ENCODE measurements around the gene THSD4.

The THSD4 gene

DNA sequence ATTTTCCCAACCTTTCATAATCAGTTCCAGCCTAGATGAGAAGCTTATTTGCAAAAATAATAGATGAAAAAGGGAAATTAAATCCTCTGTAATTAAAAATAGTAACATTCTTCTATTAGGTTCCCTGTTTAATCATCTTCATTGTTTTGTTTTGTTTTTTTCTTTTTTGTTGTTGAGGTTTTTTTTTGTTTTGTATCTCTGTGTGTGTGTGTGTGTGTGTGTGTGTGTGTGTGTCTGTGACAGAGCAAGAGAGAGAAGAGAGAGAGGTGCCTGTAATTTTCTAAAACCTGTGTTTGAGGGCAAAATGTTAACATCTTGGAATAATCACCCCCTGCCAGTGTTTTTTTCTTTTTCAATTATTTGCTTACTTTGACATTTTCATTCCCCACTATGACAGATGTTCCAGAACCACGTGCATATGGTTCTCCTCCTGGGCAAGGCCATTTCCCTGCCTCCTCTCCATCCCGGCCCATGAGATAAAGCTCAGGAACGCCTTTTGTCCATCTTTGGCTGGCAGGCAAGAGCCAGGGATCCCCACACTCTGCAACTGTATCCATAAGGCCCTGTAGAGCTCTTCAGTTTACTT lies 573.3 kb downstream of the THSD4 start:
- in situ Hi-C loops (cut with MboI; ENCODE audit: low sequenced_read_pairs): no loop called here

DNA sequence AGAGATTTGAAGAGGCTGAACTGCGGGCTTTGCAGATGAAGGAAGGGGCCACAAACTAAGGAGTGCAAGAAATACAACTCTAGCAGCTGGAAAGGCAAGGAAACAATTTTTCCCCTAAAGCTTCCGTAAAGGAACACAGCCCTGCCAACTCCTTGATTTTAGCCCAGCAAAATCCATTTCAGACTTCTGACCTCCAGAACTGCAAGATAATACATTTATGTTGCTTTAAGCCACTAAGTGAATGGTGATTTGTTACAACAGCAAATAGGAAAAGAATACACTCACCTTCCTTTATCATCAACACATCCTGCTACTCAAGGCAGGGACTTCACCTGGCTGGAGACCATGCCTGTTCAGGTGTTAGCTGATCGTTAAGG lies 575.8 kb downstream of the THSD4 start:
- in situ Hi-C loops (cut with MboI; ENCODE audit: low sequenced_read_pairs): no loop called here

DNA sequence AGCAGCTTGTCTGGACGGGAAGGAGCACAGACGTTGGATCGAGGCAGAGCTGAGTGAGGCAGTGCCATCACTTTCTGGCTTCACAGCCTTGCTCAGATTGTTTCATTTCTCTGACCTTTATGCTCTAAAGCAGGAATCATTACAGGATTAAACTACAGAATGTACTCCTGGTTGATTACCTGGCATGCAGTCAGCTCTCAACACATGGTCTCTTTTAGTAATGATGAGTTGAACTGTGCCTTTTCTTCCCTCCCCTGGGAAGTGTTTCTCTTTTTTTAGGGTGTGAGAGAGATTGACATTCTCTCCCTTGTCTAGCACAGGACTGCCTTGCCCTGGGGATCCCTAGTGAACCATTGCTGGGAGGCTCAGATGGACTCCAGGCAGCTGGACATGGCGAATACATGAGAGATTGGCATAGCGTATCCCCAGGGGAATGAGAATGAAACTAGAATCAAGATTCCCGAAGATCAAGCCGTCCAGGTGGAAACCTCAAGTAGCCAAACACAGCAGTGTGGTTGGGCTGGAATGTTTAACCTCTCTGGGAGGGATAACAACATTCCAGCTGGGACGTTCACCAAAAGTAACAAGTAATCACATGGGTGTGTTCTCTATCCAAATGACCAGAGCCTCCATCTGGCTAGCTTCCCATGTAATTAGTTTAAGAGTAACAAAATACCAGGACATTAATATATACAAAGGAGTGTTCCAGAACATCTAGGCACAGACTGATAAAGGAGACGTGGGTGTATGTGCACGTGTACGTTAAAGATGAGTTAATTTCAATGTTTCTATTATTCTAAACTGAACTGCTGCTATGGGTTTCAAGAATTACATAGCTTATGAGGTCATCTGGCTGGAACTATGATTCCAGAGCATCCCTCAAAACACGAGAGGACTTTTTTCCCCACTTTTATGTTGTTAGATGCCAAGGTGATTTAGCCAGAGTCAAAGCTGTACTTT lies 576.5 kb downstream of the THSD4 start:
- in situ Hi-C loops (cut with MboI; ENCODE audit: low sequenced_read_pairs): no loop called here

DNA sequence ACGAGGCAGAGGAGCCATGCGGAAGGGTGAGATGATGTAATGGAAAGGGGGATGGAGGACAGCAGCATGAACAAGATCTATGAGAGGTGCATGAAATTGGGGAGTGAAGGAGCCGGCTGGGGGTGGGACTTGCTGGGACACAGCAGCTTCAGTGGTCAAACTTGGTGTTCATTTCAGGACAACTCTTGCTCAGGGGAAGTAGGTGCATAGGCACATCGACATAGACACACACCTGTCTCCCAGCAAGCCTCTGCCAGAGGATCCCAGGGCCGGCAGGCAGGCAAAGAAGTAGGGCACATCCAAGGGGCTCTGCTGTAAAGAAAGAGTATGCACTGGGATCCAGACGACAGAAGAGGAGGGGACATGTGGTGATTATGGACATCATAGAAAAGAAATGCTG lies 582.0 kb downstream of the THSD4 start:
- in situ Hi-C loops (cut with MboI; ENCODE audit: low sequenced_read_pairs): no loop called here

DNA sequence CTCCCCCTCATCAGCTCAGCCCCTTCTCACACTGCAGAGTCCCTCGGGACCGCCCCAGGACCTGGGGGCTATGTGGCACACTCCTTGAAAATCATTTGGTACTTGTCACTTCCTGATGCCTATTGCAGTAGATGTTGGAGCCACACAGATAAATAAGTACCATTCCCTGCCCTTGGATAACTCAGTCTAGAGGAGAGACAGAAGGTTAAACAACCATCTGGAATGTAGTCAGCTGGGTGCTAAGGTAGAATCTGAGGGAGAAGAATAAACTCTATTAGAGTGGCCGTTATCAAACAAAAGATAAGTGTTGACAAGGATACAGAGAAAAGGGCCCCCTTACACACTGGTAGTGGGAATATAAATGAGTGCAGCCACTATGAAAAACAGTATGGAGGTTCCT lies 582.8 kb downstream of the THSD4 start:
- in situ Hi-C loops (cut with MboI; ENCODE audit: low sequenced_read_pairs): no loop called here

DNA sequence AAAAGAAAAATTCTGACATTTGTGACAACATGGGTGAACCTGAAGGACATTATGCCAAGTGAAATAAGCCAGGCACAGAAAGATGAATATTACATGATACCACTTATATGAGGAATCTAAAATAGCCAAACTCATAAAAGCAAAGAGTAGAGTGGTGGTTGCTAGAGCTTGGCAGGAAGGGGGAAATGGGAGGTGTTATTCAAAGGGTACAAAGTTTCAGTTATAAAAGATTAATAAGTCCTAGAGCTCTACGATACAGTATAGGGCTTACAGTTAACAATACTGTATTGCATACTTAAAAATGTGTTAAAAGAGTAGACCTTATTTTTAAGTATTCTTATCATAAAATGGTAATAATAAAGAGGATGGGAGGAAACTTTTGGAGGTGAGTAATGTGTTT lies 583.5 kb downstream of the THSD4 start:
- in situ Hi-C loops (cut with MboI; ENCODE audit: low sequenced_read_pairs): no loop called here

DNA sequence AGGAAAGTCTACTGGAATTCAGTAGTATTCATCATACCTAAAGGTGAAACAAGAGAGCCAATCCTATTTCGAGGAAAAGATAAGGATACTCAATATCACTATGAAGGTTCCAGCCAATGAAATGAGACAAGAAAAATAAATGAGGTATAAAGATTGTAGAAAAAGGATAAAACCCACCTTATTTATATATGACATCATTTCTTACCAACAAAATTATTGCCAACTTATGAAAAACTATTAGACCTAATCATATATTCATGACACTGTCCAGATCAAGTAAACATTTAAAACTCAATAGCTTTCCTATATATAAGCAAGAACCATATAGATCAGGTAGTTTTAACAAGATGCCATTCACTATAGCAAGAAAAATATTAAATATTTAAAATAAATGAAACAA lies 584.7 kb downstream of the THSD4 start:
- in situ Hi-C loops (cut with MboI; ENCODE audit: low sequenced_read_pairs): no loop called here

DNA sequence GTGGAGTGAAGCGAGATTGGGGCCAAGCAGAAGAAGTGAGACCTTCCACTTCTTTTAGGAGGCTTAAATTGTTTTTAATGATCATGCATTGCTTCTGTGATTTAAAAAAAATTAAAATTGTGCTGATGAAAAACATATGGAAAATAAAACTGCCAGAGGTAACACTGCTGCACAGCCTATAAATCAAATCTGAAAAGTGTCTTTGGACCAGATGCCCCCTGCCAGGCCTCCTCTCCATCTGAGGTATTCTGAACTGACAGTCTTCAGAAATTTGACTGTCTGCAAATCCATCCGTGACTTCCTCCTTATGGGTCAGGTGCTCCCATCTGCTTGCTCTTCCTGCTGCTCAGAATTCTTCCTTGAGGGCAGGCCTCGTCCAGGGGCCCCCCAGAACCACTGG lies 586.5 kb downstream of the THSD4 start:
- in situ Hi-C loops (cut with MboI; ENCODE audit: low sequenced_read_pairs): no loop called here

DNA sequence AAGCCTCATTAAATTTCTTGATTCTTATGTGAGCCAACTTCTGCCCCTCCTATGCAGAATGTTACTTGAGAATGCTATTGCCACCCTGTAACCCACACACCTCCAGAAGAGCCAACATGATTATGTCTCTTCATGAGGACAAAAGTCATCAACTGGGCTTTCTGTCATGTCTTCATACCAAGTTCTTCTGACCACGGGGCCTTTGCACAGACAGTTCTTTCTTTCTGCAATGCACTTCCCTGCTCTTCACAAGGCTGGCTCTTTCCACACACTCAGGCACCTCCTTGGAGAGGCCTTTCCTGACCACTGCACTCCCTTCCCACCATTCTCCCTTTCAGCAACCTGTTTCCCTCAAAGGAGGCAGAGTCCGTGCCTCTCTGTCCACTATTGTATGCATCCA lies 587.2 kb downstream of the THSD4 start:
- in situ Hi-C loops (cut with MboI; ENCODE audit: low sequenced_read_pairs): no loop called here

DNA sequence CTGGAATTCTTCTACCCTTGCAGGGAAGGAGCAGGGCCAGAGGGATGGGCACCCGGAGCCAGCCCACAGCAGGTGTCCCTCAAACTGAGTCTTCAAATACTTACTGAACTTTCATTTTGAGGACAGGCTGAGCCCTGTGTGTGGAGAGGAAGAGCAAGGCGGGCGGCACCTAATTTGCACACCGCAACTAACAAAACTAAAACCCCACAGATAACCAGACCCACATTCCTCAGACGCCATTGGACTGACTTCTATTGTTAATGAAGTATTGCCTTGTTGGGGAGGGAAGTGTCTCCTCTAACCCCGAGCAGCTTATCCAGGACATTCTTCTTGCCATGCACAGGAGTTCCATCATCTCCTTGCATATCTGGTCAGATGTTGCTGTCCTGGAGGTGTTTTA lies 589.9 kb downstream of the THSD4 start:
- in situ Hi-C loops (cut with MboI; ENCODE audit: low sequenced_read_pairs): no loop called here

DNA sequence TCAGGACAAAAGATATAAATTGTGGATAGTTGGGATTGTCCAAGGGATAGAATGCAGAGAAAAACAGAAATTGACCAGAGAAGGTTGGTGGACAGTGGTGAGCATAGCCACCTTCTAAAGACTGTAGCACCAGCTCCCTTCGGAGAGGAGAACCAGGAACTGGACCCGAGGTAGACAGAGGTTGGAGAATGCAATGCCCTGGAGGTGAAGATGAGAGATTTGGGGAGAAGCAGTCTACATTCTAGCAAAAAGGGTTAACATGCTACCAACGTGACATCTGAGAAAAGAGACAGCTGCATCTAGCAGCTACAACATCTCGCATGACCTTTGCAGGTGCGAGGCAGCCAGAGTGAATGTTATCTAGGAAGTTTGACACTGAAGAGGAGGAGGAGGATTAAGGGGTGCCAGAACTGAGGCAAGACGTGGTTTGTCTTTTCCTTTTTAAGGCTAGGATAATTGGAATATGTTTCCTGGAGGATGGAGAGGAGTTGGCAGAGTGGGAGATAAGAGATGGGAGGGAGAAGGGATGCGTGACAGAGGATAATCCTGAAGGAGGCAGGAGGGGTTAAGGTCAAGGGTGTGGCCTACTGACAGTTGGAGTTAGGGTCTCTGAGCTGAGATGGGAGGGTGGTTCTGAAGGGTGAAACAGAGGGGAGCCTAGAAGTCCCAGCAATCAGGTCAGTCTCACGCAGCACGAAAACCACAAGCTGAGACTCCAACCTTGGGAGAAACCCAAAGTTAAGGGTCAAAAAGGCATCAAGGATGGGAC lies 591.4 kb downstream of the THSD4 start:
- in situ Hi-C loops (cut with MboI; ENCODE audit: low sequenced_read_pairs): no loop called here

DNA sequence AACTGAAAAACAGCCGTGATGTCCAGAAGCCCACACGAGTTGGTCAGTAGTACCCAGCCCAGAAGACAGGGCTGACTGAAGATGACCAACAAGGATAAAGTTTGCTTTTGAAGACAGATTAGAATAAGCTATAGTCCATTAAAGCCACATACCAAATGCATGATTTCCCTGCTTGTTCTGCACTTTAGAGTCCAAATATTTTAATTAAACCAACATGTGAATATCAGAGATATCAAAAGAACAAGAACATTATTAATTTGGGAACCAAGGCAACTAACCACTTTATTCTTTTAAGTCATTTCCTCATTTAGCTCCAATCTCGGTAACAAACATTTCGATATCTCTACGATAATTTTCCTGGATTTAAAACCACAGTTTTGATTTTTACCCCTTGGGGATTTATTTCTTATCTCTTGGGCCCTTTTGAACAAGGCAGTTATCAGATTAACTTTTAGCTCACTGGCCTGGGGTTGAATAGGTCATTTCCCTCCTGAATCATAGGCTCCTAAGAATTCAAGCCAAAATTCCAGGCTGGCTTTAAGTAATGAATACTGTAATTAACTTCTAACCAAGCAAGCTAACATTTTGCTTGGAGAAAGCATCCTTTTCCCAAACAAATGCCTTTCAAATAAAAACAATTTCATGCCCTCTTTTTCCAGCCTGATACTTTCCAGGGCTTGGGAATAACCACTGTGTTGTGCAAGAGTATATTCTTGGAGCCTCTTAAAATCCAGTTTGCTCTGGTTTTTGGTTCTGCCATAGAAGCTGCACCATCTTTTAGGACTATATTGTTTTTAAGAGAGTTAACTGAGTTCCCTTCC lies 592.2 kb downstream of the THSD4 start:
- in situ Hi-C loops (cut with MboI; ENCODE audit: low sequenced_read_pairs): no loop called here

DNA sequence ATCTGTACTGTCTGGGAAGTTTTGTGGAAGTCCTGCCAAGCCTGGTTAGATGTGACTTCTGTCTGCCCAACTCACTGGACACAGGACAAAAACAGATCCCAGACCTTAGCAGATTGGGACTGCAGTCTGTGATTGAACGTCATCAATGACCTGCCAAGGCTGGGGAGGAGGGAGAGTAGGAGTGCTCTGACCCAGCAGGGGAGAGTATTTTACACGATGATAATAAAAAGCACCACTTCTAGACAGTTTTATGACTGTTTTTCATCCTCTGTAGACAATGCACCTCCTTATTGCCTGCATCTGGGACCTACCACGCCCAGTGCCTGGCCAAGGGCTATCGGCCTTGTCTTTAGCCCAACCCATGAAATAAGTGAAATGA lies 592.8 kb downstream of the THSD4 start:
- in situ Hi-C loops (cut with MboI; ENCODE audit: low sequenced_read_pairs): no loop called here

DNA sequence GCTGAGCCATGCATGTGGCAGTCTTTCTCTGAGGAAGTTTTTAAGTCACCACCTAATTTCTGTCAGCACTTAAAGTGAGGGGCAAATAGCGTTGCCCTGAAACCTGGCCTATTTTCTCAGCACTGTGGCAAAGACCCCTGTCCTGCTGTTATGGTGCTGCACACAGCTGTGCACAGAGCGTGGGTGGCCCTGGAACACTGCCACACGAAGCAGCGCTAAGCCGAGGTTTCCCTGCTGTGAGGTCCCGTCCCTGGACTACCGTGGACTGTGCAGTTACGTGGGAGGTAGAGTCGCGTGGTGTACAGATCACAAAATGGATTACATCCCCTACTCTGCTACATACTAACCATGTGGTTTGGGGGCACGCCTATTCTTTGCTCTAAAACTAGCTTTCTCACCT lies 593.5 kb downstream of the THSD4 start:
- in situ Hi-C loops (cut with MboI; ENCODE audit: low sequenced_read_pairs): no loop called here

DNA sequence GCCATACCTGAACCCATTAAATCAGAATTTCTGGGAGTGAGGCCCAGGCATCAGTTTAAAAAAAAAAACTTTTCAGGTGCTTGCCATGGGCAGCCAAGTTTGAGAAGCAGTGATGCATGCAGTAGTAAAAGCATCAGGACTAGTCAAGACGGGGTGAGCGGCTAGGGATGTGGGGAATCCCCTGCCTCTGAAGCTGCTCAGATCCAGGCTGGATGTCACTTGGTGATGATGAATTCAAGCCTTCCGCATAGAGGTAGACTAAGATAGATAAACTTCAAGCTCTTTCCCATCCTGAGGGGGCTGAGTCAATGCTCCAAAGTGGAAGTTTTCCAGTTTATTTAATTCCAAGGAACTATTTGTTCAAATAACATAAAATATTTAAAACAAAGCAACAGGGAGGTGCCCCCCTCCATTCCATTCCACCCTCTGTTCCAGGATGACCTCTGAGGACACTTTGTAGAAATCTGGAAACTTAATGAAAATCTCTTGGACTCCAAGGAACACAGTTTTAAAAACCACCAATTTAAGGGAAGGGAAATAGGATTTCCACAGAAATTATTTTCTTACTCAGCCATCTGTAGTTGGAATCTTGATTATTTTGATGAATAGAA lies 594.6 kb downstream of the THSD4 start:
- in situ Hi-C loops (cut with MboI; ENCODE audit: low sequenced_read_pairs): no loop called here

DNA sequence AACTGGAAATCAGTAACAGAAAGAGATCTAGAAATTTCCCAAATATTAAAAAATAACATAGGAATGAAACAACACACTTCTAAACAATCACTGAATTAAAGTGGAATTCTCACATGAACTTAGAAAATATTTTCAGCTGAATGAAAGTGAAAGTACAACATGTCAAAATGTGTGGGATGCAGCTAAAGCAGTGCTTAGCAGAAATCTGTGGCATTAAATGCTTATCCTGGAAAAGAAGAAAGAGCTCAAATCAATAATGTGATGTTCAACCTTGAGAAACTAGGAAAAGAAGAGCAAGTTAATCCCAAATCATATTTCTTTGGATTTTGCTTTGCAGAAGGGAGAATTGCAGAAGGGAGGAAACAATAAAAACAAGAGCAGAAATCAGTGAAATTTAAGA lies 596.9 kb downstream of the THSD4 start:
- in situ Hi-C loops (cut with MboI; ENCODE audit: low sequenced_read_pairs): no loop called here

DNA sequence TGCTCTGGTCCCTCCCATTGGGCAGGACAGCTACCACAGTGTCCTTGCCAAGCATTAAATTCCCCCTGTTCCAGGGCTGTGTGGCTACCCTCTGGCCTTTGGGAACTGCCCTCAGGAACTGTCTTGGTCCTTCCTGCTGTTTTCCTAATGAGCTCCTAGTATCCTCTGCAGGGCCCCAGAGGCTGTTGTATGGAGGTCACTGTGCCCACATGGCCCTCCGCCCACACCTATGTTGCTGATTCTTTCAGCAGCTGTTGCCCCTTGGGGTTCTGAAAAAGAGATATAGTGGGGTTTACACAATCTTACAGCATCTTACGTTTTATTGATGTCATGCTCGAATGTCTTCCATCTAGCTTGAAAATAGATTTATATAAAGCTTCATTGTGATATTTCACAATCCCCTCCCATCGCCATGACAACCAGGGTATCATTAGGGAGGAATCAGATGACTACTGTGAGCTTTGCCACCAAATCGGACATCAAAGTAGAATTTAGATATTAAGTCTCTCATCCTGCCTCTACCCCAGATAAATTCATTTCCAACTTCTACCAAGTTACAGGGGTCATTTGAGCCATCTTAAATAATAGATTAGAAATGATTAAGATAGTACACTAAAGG lies 598.0 kb downstream of the THSD4 start:
- in situ Hi-C loops (cut with MboI; ENCODE audit: low sequenced_read_pairs): no loop called here

DNA sequence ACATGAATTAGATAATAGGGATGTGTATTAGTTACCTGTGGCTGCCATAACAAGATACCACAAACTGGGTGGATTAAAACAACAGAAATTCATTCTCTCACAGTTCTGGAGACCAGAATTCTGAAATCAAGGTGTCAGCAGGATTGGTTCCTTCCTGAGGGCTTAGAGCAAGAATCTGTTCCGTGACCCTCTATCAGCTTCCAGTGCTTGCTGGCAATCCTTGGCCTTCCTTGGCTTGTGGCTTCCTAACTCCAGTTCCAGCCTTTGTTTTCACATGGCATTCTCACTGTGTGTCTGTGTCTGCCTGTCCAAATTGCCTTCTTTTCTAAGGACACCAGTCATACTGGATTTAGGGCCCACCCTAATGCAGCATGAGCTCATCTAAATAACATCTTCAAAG lies 600.6 kb downstream of the THSD4 start:
- in situ Hi-C loops (cut with MboI; ENCODE audit: low sequenced_read_pairs): no loop called here

DNA sequence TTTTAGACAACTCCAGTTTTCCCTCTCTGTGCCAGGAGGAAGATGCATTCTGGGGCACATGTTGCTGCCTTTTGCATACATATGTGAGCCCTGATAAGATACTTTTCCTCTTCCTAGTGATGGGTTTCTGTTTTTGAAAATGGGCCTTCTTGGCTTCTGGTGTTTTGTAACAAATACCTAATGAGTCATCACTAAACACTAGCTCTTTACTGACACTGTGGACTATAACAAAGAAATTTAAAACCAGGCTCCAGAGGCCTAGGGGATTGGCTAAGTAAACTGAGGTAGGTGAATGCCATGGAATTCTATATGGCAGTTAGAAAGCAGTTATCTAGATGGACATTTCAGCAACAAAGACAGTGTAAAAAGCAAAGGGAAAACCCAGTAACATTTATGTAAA lies 601.7 kb downstream of the THSD4 start:
- in situ Hi-C loops (cut with MboI; ENCODE audit: low sequenced_read_pairs): no loop called here
